ENCODE data around the gene GPAT3.

- no peak for TF ChIP-seq CTCF (IDR thresholded peaks at IDR 0.05)
- peak in 1 of 2 donors; percentile 20 for TF ChIP-seq POLR2A (IDR thresholded peaks at IDR 0.05)
Measured at GRCh38 chr4:83546786-83547185, 10.9 kb downstream of the GPAT3 start.

Measured in heart left ventricle (tissue), 13 donors.